GM23338 (cell line): ENCODE measurements around the gene TTBK2. TPM values are rescaled to one million over a fixed set of nuclear protein-coding genes. Genes with fewer than 3 reads are reported as not detected.

Experiments
- ETS1 ChIP-seq: IDR thresholded peaks from 2 replicates; pipeline ENCODE4 v1.6.1; 2016; ENCODE audit warnings: antibody characterized with exemption
- EZH2 ChIP-seq: fragments of 200-600 bp; sonication (generic); IDR thresholded peaks from one replicate; pipeline ENCODE4 v1.8.0; 2017; ENCODE audit warnings: antibody characterized with exemption, mild to moderate bottlenecking, low read depth; ENCODE audit not compliant: unreplicated experiment
- EZH2phosphoT487 ChIP-seq: fragments of 200-600 bp; sonication (generic); IDR thresholded peaks from one replicate; pipeline ENCODE4 v1.8.1; 2018; ENCODE audit warnings: antibody characterized with exemption; ENCODE audit not compliant: unreplicated experiment
- NANOG ChIP-seq: IDR thresholded peaks from 2 replicates; pipeline ENCODE4 v1.6.1; 2016; ENCODE audit warnings: antibody characterized with exemption, borderline replicate concordance
- ZNF114 ChIP-seq: fragments of 250-450 bp; sonication (Bioruptor Pico); IDR thresholded peaks from 2 replicates; pipeline ENCODE4 v1.5.0; 2020; ENCODE audit warnings: mild to moderate bottlenecking, moderate library complexity
- polyA plus RNA-seq: library from polyadenylated mRNA; unstranded; fragments of >200 nt; fragmentation: Nextera tagmentation; extraction: Ambion mirVana; gene quantifications from 2 replicates; pipeline ENCODE4 v1.2.1, GENCODE V29; 2016
- total RNA-seq: library from RNA; depleted of rRNA; stranded (reverse); fragments of >200 nt; shearing (Covaris generic); gene quantifications from 2 replicates; pipeline ENCODE4 v1.2.3, GENCODE V29; 2014
- TF ChIP-seq, protein P1 (sequence below): fragments of 250-450 bp; sonication (Bioruptor Pico); IDR thresholded peaks from 2 replicates; pipeline ENCODE4 v1.5.0; 2020; ENCODE audit warnings: mild to moderate bottlenecking, moderate library complexity
- TF ChIP-seq, protein P2 (sequence below): IDR thresholded peaks from one replicate; pipeline ENCODE4 v1.6.1; 2018; ENCODE audit warnings: antibody characterized with exemption; ENCODE audit not compliant: unreplicated experiment

The TTBK2 gene
- total and polyA plus RNA-seq, 2 experiments from 2014 or later: 5.8 to 15.9 TPM

GRCh38 chr15:42914728-42915497, 5.7 kb downstream of the TTBK2 start (continued):
- TF ChIP-seq, protein P1, sequence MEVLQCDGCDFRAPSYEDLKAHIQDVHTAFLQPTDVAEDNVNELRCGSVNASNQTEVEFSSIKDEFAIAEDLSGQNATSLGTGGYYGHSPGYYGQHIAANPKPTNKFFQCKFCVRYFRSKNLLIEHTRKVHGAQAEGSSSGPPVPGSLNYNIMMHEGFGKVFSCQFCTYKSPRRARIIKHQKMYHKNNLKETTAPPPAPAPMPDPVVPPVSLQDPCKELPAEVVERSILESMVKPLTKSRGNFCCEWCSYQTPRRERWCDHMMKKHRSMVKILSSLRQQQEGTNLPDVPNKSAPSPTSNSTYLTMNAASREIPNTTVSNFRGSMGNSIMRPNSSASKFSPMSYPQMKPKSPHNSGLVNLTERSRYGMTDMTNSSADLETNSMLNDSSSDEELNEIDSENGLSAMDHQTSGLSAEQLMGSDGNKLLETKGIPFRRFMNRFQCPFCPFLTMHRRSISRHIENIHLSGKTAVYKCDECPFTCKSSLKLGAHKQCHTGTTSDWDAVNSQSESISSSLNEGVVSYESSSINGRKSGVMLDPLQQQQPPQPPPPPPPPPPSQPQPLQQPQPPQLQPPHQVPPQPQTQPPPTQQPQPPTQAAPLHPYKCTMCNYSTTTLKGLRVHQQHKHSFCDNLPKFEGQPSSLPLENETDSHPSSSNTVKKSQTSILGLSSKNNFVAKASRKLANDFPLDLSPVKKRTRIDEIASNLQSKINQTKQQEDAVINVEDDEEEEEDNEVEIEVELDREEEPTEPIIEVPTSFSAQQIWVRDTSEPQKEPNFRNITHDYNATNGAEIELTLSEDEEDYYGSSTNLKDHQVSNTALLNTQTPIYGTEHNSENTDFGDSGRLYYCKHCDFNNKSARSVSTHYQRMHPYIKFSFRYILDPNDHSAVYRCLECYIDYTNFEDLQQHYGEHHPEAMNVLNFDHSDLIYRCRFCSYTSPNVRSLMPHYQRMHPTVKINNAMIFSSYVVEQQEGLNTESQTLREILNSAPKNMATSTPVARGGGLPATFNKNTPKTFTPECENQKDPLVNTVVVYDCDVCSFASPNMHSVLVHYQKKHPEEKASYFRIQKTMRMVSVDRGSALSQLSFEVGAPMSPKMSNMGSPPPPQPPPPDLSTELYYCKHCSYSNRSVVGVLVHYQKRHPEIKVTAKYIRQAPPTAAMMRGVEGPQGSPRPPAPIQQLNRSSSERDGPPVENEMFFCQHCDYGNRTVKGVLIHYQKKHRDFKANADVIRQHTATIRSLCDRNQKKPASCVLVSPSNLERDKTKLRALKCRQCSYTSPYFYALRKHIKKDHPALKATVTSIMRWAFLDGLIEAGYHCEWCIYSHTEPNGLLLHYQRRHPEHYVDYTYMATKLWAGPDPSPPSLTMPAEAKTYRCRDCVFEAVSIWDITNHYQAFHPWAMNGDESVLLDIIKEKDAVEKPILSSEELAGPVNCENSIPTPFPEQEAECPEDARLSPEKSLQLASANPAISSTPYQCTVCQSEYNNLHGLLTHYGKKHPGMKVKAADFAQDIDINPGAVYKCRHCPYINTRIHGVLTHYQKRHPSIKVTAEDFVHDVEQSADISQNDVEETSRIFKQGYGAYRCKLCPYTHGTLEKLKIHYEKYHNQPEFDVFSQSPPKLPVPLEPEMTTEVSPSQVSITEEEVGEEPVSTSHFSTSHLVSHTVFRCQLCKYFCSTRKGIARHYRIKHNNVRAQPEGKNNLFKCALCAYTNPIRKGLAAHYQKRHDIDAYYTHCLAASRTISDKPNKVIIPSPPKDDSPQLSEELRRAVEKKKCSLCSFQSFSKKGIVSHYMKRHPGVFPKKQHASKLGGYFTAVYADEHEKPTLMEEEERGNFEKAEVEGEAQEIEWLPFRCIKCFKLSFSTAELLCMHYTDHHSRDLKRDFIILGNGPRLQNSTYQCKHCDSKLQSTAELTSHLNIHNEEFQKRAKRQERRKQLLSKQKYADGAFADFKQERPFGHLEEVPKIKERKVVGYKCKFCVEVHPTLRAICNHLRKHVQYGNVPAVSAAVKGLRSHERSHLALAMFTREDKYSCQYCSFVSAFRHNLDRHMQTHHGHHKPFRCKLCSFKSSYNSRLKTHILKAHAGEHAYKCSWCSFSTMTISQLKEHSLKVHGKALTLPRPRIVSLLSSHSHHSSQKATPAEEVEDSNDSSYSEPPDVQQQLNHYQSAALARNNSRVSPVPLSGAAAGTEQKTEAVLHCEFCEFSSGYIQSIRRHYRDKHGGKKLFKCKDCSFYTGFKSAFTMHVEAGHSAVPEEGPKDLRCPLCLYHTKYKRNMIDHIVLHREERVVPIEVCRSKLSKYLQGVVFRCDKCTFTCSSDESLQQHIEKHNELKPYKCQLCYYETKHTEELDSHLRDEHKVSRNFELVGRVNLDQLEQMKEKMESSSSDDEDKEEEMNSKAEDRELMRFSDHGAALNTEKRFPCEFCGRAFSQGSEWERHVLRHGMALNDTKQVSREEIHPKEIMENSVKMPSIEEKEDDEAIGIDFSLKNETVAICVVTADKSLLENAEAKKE: no peak
- TF ChIP-seq EZH2phosphoT487 (no peak), ETS1 (no peak), NANOG (no peak), ZNF114 (no peak), EZH2 (no peak)
- TF ChIP-seq, protein P2, sequence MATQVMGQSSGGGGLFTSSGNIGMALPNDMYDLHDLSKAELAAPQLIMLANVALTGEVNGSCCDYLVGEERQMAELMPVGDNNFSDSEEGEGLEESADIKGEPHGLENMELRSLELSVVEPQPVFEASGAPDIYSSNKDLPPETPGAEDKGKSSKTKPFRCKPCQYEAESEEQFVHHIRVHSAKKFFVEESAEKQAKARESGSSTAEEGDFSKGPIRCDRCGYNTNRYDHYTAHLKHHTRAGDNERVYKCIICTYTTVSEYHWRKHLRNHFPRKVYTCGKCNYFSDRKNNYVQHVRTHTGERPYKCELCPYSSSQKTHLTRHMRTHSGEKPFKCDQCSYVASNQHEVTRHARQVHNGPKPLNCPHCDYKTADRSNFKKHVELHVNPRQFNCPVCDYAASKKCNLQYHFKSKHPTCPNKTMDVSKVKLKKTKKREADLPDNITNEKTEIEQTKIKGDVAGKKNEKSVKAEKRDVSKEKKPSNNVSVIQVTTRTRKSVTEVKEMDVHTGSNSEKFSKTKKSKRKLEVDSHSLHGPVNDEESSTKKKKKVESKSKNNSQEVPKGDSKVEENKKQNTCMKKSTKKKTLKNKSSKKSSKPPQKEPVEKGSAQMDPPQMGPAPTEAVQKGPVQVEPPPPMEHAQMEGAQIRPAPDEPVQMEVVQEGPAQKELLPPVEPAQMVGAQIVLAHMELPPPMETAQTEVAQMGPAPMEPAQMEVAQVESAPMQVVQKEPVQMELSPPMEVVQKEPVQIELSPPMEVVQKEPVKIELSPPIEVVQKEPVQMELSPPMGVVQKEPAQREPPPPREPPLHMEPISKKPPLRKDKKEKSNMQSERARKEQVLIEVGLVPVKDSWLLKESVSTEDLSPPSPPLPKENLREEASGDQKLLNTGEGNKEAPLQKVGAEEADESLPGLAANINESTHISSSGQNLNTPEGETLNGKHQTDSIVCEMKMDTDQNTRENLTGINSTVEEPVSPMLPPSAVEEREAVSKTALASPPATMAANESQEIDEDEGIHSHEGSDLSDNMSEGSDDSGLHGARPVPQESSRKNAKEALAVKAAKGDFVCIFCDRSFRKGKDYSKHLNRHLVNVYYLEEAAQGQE: no peak
